Stimulated activated CD4-positive, alpha-beta T cell treated with anti-CD3 and anti-CD28 coated beads, Interleukin-1b, Interleukin-23, amount 100 ng/mL, for 24 hours (primary cell): Measurements from ENCODE around the gene ZBTB20.

Source experiments
- DNase-seq, 4 experiments: peaks; one replicate each; pipeline ENCODE4 v3.0.0-alpha.2; 2020; ENCODE audit warnings: low read depth in 4 of 4, low spot score in 1 of 4

Gene ZBTB20

DNA sequence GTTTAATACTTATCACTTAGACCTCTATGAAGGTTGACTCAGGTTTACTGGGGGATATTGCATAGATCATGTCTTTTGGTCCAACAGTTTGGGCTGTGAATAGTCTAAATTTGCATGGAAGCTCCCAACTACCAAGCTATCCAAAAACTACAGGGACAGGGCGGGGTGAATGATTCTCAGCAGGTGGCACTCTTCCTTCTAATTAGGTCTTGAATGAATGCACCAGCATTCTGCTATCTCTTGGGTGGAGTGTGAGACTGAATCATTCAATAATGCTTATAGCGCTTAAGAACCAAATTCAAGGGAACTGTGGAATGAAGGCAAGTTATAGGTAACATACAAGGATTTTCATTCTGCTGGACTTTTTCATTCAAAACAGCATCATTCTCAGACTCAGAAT lies 507.0 kb downstream of the ZBTB20 start:
- no peak for DNase-seq

DNA sequence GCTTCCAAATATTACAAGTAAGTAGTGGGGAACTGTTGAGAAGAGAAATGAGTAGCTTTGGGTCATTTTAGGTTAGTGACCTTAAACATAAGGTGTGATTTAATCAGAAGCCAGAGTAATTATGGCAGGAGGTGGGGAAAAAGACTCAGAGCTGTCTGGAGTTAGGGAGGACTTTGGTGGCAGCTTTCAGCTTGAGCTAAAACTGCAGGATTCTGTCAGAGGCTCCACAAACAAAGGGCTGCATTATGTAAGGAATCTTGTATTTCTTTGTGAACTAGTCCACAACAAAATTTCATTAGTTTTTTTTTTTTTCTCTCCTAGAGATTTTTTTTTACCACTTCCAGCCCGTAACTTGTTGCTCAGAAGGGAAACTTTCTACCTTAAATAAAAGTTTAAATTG lies 507.9 kb downstream of the ZBTB20 start:
- no peak for DNase-seq

DNA sequence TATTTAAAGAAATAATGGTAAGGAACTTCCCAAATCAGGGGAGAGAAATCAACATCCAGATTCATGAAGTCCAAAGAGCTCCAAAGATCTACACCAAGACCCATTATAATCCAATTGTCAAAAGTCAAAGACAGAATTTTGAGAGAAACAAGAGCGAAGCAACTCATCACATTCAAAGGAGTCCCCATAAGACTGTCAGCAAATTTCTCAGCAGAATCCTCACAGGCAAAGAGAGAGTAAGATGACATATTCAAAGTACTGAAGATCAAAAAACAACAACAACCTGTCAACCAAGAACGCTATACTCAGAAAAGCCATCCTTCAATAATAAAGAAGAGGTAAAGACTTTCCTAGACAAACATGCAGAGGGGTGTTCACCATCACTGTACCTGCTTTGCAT lies 511.2 kb downstream of the ZBTB20 start:
- DNase-seq: no peak

DNA sequence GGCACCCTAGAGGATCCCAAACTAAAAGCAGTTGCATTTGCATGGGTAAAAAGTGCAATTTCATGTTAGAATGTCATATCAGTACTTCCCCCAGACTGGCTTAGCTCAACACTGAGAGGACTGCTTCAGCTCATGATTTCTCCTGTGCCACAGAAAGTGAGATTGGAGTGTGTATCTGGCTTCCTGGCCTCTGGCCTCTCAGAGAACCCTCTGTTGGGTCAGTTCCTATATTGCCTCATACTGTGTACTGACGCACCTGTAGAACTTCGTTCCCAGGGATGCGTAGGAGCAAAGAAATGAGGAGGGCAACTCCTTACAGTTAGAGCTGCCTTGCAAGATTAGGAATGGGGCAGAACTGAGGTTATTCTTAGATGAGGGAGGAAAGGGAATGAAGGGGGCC lies 512.5 kb downstream of the ZBTB20 start:
- DNase-seq: no peak

DNA sequence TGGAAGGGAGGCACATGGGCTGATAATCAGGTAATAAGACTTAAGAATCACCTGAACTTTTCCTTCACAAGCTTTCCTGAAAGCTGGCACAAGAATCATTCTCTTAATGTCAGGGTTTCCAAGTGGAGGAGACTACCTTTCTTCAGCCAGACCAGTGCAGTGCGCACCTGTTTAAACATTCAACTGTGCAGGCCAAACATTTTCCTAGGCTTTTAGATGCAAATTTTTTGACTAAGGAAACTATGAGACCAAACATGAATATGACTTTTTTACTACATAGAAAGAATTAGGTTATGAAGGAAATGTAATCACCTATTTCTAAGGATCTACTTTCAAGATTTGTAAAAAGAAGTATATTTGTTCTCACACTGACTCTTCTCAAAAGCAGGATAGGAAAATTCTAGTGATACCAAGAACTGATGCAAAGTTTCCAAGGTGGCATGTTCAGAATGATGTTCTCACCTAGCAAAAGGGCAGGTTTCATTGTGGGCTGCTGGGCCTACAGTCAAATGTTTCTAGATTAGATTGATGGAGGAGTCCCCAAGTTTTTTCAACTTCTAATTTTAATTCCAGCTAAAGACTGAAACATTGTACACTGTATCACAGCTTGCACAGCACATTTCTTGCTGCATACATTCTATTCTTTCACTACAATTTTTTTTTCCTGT lies 514.2 kb downstream of the ZBTB20 start:
- DNase-seq: peak in 1 of 4 experiments; percentile 2

DNA sequence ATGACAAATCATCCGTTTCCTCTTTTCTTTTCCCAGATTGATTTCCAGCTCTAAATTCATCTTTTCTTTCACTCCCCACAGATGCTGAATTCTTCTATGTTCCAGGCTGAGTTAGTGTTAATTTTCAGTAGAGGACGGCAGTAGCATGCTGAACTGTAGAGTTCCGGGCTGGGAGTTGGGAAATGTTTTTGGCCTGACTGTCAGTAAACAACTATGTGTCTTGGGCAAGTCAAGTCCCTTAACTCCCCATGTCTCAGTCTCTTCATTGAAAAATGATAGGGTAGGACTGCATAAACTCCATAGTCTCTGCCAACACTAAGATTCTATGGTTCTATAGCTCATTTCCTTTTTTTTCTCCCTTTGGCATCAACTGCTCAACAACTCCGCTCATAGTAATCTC lies 519.3 kb downstream of the ZBTB20 start:
- DNase-seq: no peak

DNA sequence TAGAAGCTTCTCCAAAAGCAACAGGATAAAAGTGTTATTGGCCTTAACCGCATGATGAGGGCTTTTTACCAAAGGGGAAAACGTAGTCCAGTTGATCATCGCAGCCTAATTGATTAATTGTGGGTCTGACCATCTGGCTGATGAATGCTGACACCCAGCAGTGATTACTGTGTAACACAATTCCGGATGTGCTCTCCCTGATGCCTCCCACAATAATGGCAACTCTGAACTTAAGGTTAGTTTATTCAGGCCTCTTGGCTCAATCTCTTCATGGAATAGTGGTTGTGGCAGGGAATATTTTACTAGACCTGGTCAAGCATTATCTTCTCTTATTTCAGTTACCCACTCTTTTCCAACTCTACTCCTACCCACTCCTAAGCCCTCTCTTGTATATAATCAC lies 520.3 kb downstream of the ZBTB20 start:
- no peak for DNase-seq

DNA sequence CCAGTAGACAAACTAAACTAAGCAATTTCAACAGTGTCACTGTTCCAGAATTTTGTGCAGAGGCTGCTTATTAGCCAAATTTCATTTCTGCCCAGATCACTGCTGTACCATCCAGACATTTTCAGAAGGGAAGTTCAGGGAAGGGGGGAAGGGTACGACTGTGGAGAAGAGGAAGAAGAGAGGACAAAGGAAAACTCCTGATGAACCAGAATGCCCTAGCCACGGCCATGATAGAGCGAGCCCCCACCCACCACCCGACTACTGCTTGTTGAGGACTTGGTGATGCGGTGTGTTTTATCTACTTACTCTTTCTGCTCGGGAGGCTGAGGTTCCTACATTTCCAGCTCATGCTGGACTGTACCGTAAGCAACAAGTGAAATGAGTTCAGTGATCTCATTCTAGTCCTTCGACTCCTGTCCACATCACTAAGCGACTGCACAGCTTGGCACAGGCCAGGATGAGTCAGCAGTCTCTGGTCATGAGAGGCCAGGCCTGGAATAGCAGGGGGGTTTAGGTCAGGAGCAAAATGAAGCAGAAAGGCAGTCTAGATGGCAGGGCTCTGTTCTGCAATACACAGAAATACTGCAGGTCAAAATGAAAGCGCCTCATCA lies 522.4 kb downstream of the ZBTB20 start:
- no peak for DNase-seq

DNA sequence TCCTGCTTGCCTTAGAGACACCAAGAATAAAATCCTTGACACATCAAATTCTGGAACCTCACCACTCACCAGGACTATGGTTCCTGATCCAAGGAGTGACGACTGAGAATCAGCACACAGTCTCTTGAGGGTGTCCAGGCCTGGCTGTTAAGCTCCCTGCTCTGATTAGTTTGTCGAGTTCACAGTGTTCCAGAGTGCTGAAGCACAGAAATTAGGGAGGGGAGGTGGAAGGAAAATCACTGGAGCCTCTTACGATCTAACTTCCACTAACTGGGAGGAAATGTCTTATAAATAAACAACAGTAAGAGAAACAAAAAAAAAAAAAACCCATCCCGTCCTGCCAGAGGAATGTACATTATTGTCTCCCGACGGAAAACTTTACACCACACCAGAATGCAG lies 523.0 kb downstream of the ZBTB20 start:
- no peak for DNase-seq

DNA sequence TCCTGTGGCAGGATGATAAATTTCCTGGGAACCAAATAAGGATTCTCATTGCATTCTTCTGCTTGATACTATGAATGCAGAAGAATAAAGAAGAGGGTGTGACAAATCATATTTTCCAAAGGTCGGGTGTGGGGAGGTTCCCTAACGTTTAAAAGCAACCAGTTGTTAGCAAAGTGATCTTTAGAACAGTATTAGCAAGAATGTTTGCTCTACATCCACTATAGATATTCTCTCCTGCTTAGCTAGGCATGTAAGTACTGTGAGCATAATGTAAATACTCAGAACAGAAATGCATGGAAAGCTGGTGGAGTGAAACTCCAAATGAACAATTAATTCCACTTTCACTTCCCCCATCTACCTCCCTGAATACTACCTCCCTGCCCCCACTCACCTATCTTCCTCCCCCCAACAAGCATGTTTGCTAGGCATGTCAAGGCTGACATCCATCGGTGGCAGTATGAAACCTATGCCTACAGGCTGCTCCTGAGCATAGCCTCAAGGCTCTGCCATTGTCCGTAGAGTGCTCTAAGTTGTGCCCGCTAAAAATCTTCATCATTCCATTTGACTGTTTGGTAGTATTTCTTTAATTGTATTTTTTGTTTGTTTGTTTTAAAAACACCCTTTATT lies 523.6 kb downstream of the ZBTB20 start:
- no peak for DNase-seq

DNA sequence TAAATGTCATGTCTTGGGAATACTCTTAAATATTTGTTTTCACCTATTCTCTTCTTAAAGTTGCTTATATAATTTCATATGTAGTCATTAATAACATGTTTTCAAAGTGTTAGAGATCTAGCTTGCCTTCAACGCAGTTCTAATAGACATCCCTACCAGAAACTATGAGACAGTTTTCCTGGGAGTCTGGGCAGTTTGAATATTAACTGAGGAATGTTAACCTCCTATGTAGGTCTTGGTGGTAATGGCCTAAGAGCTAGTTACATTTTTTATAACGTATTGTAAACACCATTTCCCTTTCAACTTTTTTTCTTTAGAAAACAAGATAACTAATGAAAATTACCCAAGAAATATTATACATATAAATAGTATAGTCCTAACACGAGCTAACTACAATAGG lies 525.1 kb downstream of the ZBTB20 start:
- no peak for DNase-seq

DNA sequence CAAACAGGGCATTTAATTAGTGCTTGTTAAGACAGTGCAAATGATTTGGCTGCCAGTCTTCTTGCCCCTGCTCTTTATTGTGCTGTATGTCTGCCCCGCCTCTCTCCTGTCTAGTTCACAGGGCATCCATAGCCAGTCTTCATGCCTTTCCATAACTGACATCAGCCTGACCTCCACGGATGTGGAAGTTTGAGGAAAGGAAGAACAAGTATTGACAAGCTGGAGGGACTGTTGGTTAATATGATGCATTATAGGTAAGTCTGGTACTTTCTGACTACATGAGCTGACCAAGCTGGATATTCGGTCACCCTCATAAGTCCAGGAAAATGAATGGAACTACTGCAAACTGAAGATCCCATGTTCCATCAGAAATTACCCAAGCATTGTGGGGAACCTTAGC lies 527.3 kb downstream of the ZBTB20 start:
- DNase-seq: no peak

DNA sequence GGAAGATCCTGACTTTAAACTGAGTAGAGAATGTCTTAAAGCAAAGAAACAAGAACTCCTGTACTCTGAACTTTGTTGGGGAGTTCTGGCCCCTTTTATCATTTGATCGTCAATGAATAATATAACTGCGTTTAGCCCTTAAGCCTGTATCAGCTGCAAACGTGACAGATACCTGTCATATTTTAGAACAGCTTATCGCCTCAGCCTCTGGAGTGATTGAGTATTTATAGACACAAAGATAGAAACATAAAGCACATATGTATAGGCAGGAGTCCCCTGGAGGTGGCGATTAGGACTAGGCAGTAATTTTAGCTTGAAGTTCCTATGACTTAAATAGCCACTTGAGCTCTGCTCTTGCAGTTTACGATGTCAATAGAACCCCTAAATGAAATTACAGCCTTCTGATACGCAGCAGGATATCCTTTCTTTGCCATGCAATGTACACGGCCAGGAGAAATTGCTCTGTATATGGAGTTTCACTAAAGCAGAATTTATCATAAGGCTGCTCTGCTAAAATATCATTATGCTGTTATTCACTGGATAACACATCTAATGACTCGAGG lies 531.5 kb downstream of the ZBTB20 start:
- no peak for DNase-seq

DNA sequence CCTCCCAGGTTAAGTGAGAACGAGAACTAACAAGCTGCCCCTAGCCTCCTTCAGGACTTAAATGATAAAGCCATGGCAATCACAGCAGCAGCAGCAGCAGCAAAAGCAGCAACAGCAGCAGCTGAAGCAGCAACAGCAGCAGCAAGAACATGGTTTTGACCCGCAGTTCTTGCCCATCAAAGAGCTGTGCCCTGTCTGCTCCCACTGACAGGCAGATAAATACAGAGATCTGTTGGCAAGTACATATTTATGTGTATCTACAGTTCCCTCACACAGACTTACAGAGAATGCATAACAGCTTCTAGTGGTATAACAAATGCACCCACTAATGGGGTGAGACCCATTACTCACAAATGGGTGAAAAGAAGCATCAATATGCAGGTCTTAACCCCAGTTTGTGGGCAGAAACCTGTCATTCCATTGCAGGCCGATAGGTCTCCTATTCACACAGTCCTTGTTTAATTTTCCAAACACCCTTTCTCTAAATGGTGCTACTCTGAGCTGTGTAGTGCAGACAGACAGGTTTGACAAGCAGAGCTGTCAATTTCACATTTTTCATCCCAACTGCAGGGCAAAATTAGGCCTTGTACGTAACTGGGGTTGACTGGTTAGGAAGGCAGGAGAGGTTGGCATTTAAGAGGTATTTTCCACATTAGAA lies 537.0 kb downstream of the ZBTB20 start:
- DNase-seq: no peak

DNA sequence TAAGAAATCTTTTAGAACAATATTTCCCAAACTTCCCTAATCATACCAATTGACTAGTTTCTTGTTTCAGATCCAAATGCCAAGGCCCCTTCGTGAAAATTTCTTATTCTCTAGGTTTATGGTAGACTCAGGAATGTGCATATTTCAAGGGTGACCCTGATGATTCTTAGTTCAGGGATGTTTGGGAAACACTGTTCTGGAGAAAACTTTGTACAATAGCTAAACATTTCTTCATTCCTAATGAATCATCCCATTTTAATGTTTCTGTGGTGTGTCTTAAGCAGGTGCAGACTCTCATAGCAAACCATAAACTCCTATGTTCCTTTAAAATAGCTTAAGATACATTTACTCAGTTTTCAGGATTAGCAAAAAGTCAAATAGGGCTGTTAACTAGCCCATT lies 538.8 kb downstream of the ZBTB20 start:
- no peak for DNase-seq

DNA sequence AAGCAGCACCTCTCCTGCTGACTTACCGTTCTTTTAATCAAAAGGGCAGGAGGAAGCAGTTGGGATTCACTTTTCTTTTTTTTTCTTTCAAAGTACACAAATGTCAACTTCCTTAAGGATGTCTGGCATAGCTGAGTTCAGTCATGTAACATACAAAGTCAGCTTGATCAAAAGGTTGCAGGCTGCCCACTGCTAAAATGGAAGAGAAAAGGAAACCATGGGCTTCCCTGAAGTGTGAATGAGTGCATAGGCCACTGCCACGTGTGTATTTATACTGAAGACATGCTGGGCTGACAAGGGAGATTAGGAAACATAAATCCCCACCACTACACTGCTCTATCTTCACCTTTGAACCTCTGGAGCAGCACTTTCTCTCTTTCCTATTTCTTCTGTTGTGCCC lies 540.8 kb downstream of the ZBTB20 start:
- DNase-seq: no peak

DNA sequence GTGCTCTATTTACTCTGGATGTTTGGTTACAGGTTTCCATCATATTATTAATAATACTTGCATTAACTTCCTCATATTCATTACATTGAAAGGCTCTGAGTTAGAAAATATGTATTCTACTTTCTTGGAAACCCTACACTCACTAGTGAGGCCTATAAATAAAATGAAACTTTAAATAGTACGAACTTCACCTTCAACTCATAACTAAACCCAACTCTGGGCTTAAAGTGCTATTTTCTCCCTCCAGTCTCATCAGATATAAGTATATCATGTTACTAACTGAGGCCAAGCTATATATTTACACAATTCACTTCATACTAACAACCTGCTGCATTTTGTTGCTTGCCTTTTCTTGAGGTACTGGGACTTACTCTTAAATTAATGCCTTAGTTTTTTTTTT lies 546.5 kb downstream of the ZBTB20 start:
- DNase-seq: no peak

DNA sequence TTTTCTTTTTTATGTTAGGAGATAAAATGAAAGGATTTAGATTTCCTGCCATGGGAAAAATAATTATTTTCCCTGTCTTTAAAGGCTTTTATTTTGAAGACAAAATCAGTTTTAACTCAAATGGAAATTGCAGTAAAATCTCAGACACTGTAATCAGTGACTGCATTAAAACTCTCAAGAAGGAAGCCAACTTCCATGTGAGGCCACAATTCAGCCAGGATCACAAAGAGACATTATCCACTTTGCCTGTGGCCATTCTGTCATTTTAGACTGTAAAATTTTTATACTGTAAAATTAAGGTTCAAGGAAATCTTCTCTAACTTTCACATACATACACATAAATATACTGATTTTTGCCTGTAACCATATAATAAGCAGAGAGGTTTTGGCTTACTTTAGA lies 549.2 kb downstream of the ZBTB20 start:
- DNase-seq: no peak

DNA sequence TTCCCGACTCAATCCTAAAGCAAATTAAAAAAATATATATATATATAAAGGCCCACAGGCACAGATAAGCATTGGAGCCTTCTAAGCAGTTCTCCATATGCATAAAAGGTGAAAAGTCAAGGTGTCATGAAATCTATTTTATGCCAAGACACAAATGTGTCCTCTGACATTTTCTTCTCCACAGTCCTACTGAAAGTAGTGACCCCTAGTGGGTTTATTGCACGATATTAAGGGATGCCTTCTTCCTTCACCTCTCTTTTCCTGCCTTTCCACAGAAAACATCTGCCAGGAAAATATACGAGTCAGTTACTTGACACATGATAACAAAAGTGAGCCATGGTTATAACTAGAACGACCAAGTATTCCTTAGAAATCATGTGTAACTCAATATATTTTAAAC lies 550.1 kb downstream of the ZBTB20 start:
- DNase-seq: no peak

DNA sequence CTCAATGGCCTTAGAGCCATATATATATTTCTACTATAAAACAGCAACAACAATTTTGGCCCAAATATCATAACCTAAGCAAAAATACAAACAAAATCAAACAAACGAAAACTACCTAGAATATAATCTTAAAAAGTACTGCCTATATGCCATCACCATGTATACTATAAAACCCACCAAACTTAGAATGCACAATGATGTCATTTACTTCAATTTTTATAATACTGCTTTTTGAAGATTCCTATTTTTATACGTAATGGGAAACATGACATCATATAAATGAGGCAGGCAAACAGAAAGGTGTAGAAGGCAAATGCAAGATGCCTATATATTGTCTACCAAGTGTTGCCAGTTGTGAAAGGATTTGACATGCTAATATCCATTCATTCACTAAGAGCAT lies 550.9 kb downstream of the ZBTB20 start:
- no peak for DNase-seq

DNA sequence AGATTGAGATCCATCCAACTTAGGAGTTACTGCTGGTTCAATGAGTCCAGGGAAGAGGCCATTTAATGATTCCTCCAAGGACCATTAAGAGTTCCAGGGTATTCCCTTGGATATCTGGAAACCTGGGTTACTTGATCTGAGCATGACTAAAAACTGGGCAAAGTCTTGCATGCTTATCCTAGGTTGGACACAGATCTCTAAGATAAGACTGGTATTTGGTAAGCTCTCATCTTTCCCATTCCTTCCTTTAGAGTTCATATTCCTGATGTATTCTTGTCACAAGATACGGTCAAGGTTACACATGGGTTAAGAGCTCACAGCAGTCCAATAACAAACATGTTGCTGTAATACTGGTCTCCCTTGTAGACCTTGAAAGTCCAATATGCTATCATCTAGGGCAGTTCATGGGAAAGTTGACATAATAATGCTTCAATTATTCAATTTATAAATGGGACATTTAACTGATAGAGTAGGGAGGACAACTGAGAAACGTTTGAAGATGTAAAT lies 551.5 kb downstream of the ZBTB20 start:
- DNase-seq: no peak
